Left lung (tissue), 10 donors: ENCODE data around the gene CDH4. TPM values are rescaled to one million over a fixed set of nuclear protein-coding genes. Genes with fewer than 3 reads are reported as not detected.

Source experiments
- ATAC-seq: fragments of 200-7000 bp; cut with Tn5 transposase; one replicate; pipeline ENCODE4 v1.9.1; 2020; ENCODE audit warnings: moderate library complexity
- DNase-seq, 4 donors: peaks; one replicate each; pipeline ENCODE4 v3.0.0-alpha.2; 2013 to 2020
- H3K27ac ChIP-seq, 2 donors: fragments of 200-600 bp; sonication (generic) in 1 of 2; one replicate each; pipeline versions ENCODE4 v1.5.0 to v1.8.0; 2020 to 2021
- H3K27me3 ChIP-seq, 2 donors: fragments of 200-600 bp; sonication (generic) in 1 of 2; one replicate each; pipeline versions ENCODE4 v1.5.0 to v1.8.0; 2020 to 2021
- H3K36me3 ChIP-seq, 2 donors: fragments of 200-600 bp; sonication (generic) in 1 of 2; one replicate each; pipeline versions ENCODE4 v1.5.0 to v1.8.0; 2020 to 2021
- H3K4me1 ChIP-seq, 2 donors: fragments of 200-600 bp; one replicate each; pipeline ENCODE4 v1.8.0; 2021
- H3K4me3 ChIP-seq, 2 donors: fragments of 200-600 bp; sonication (generic) in 1 of 2; one replicate each; pipeline versions ENCODE4 v1.5.0 to v1.8.0; 2020 to 2021; ENCODE audit warnings: mild to moderate bottlenecking in 1 of 2
- H3K9me3 ChIP-seq, 2 donors: fragments of 200-600 bp; sonication (generic) in 1 of 2; one replicate each; pipeline versions ENCODE4 v1.5.0 to v1.8.0; 2020 to 2021
- intact Hi-C, 2 donors: fragments of 100-400 bp; cut with DNase I; formaldehyde crosslinking; loops; one replicate each; pipeline versions ENCODE4 v1.11.2 to v1.14.2; 2022
- polyA plus RNA-seq, 6 donors: library from polyadenylated mRNA; unstranded; fragments of 120-200 nt; gene quantifications; one replicate each; pipeline ENCODE4 v1.2.1, GENCODE V29; 2013; ENCODE audit not compliant: insufficient read length in 6 of 6
- total RNA-seq, 2 donors: library from RNA; stranded (reverse); fragmentation: NEBNext Ultra II Directional; extraction: Animal tissue kit (Norgen Biotek cat#: 25700); gene quantifications; one replicate each; pipeline ENCODE4 v1.2.1, GENCODE V29; 2021
- TF ChIP-seq, protein P1 (sequence below), 2 donors: fragments of 200-600 bp; sonication (generic) in 1 of 2; IDR thresholded peaks; one replicate each; pipeline versions ENCODE4 v1.5.0 to v1.8.0; 2021; ENCODE audit warnings: antibody characterized with exemption in 2 of 2
- donor health status: DM: no; HTN: yes; CAD: no.
- donor health status: DM: no; HTN: no; CAD: no.

CDH4 gene
- total and polyA plus RNA-seq, 8 donors: 0.24 to 10.8 (median 5.1) TPM

DNA sequence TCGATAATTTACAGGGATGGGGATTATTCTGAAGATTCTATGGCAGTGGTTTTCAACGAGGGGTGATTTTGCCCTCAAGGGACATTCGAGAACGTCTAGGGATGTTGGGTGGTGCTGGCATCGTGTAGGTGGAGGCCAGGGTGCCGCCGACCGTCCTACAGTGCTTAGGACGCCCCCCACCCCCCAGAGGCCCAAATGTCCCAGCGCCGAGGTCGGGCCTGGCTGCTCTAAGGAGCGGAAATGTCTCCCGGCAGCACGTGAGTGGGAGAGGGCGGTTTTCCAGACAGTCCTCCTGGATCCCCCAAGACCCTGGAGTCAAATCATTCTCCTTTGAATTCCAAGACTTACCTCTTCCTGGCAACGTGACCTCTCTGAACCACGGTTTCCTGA, 101.9 kb downstream of the CDH4 start:
- no peaks in the 10 kb centered on the region for H3K4me1 ChIP-seq
- TF ChIP-seq, protein P1, sequence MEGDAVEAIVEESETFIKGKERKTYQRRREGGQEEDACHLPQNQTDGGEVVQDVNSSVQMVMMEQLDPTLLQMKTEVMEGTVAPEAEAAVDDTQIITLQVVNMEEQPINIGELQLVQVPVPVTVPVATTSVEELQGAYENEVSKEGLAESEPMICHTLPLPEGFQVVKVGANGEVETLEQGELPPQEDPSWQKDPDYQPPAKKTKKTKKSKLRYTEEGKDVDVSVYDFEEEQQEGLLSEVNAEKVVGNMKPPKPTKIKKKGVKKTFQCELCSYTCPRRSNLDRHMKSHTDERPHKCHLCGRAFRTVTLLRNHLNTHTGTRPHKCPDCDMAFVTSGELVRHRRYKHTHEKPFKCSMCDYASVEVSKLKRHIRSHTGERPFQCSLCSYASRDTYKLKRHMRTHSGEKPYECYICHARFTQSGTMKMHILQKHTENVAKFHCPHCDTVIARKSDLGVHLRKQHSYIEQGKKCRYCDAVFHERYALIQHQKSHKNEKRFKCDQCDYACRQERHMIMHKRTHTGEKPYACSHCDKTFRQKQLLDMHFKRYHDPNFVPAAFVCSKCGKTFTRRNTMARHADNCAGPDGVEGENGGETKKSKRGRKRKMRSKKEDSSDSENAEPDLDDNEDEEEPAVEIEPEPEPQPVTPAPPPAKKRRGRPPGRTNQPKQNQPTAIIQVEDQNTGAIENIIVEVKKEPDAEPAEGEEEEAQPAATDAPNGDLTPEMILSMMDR (IDR thresholded peaks at IDR 0.05): no peak
- ATAC-seq: no peak
- intact Hi-C loops: no loop called here
- peaks cover 0 to 69% of the 10 kb centered on the region in 2 donors for H3K27me3 ChIP-seq
- no peaks in the 10 kb centered on the region for H3K36me3 ChIP-seq
- no peak overlapping the region for H3K4me3 ChIP-seq
- H3K9me3 ChIP-seq: no peaks in the 10 kb centered on the region
- no peak for DNase-seq
- H3K27ac ChIP-seq: no peak overlapping the region

- no peaks in the 10 kb centered on the region for H3K4me1 ChIP-seq
- ATAC-seq: no peak
These were observed 102.4 kb downstream of the CDH4 start for GRCh38 chr20:61354501-61354900.

GRCh38 chr20:61354901-61355495, 102.9 kb downstream of the CDH4 start:
- DNase-seq: no peak
- ATAC-seq: no peak

More at GRCh38 chr20:61354501-61354900, 102.4 kb downstream of the CDH4 start:
- H3K27ac ChIP-seq: no peak overlapping the region
- no peak overlapping the region for H3K4me3 ChIP-seq
- H3K27me3 ChIP-seq: peaks cover 0 to 71% of the 10 kb centered on the region in 2 donors
- no peaks in the 10 kb centered on the region for H3K9me3 ChIP-seq
- TF ChIP-seq, protein P1 (IDR thresholded peaks at IDR 0.05): no peak
- H3K36me3 ChIP-seq: no peaks in the 10 kb centered on the region
- intact Hi-C loops: no loop called here
- no peak for DNase-seq

DNA sequence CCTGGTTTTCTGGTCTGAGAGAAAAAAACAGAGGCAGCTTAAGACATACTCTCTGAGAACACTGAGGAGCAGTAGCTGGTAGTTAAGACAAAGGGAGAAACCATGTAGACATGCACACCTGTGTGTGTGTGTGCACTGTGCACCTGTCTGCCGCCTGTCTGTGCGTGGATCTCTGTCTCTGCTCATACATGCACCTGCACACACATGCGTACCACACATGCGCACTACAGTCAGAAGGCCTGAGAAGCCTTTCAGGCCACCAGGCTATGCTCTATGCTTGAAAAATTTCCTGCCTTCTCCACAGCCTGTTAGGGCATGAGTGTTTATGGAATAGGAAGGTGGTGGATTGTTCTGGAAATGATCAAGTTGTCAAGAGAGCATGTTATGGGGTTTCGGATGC, 103.5 kb downstream of the CDH4 start:
- Histone ChIP-seq H3K4me1 (no peaks in the 10 kb centered on the region), H3K4me3 (no peak overlapping the region), H3K9me3 (no peaks in the 10 kb centered on the region), H3K36me3 (no peaks in the 10 kb centered on the region), H3K27me3 (peaks cover 0 to 75% of the 10 kb centered on the region in 2 donors), H3K27ac (no peak overlapping the region)
- ATAC-seq: no peak
- intact Hi-C loops: no loop called here
- TF ChIP-seq, protein P1 (IDR thresholded peaks at IDR 0.05): no peak
- no peak for DNase-seq

More at GRCh38 chr20:61354901-61355495, 102.9 kb downstream of the CDH4 start:
- H3K27ac ChIP-seq: no peak overlapping the region
- no peaks in the 10 kb centered on the region for H3K9me3 ChIP-seq
- no peak overlapping the region for H3K4me3 ChIP-seq
- no peaks in the 10 kb centered on the region for H3K4me1 ChIP-seq
- TF ChIP-seq, protein P1 (IDR thresholded peaks at IDR 0.05): no peak
- H3K27me3 ChIP-seq: peaks cover 0 to 71% of the 10 kb centered on the region in 2 donors
- H3K36me3 ChIP-seq: no peaks in the 10 kb centered on the region
- intact Hi-C loops: no loop called here

- intact Hi-C loops: no loop called here
- no peaks in the 10 kb centered on the region for H3K9me3 ChIP-seq
- ATAC-seq (no peak), DNase-seq (no peak)
- no peaks in the 10 kb centered on the region for H3K4me1 ChIP-seq
- TF ChIP-seq, protein P1 (IDR thresholded peaks at IDR 0.05): no peak
- H3K27me3 ChIP-seq: peaks cover 0 to 70% of the 10 kb centered on the region in 2 donors
- no peaks in the 10 kb centered on the region for H3K36me3 ChIP-seq
- no peak overlapping the region for H3K27ac ChIP-seq
- H3K4me3 ChIP-seq: no peak overlapping the region
These were observed 104.1 kb downstream of the CDH4 start for GRCh38 chr20:61356196-61356595.
